A549 treated with CpdA at 1 μM for 4 hours (cell line): ENCODE data around the gene CIDEC. TPM values are rescaled to one million over a fixed set of nuclear protein-coding genes. Genes with fewer than 3 reads are reported as not detected.

Experiments used
- total RNA-seq: library from RNA; stranded (reverse); fragments of 200-300 nt; extraction: Qiagen RNA extraction; gene quantifications from 5 replicates; pipeline ENCODE4 v1.2.3, GENCODE V29; 2022; ENCODE audit warnings: low read depth

CIDEC gene, protein sequence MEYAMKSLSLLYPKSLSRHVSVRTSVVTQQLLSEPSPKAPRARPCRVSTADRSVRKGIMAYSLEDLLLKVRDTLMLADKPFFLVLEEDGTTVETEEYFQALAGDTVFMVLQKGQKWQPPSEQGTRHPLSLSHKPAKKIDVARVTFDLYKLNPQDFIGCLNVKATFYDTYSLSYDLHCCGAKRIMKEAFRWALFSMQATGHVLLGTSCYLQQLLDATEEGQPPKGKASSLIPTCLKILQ
- 1.6 to 3.0 TPM (median 2.6 TPM) in 5 replicates for total RNA-seq

DNA sequence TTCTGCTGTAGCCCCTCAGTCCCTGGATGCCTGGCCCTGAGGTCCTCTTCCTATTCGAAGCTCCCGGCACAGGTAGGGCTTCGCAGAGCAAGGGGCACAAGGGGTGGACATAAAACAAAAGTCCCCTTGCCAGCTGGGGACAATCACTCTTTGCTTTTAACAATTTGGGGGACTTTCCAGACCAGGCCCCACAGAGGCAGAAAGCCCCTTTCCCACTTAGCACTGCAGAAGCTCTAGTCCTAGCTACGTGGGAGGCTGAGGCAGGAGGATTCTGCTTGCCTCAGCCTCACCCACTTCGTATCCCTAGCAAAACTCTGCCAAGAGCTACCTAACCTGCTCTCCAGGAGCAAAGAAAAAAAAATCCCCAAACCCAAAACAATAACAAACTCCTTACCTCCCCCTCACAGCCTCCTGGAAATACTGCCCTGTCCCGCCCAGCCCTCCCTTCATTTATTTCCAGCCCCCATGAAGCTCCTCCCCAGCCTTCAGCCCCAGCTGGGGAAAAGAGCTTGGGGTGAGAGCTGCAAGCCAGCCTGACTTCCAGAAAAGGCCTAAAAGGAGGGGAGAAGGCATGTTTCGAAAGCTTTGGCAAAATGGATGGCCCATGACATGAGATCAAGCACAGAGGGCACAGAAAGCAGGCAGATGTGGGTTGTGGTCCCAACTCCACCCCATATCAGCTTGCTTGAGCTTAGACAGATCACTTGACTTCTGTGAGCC is at the start of gene CIDEC:
TSS of gene CIDEC (minus strand) at position 424 of the 720 bp plus-strand sequence. CDS start 1,767 bp downstream, outside the sequence.

DNA sequence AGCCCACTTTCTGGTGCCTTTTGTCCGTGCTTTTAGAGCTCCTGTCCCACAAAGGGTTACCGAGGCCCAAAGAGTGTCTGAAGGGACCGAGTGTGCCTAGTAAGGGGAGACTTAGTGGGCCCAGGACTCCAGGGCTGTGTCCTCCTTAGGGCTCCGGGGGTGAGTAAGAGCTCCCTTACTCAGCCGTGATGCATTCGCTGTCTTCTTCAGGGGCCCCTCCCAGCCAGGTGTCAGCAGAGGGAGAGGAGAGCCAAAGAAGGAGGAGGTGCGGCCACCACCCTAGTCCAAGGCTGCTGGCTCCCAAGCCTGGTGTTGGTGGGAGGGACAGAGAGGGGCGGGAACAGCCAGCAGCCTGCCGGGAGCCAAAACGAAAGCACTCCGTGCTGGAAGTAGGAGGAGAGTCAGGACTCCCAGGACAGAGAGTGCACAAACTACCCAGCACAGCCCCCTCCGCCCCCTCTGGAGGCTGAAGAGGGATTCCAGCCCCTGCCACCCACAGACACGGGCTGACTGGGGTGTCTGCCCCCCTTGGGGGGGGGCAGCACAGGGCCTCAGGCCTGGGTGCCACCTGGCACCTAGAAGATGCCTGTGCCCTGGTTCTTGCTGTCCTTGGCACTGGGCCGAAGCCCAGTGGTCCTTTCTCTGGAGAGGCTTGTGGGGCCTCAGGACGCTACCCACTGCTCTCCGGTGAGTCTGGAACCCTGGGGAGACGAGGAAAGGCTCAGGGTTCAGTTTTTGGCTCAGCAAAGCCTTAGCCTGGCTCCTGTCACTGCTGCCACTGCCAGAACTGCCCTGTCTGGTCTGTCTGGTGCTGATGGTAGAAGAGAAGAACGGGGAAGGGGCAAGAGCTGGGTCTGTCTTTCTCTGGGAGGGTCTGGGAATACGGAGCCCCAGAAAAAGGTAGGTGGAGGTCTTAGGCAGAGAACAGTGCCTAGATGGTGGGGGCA is 37.0 kb upstream of the CIDEC start, which contains the start of gene IL17RC:
TSS of gene IL17RC (plus strand) at position 365 of the 947 bp plus-strand sequence. CDS start at position 583, 218 bp downstream.

DNA sequence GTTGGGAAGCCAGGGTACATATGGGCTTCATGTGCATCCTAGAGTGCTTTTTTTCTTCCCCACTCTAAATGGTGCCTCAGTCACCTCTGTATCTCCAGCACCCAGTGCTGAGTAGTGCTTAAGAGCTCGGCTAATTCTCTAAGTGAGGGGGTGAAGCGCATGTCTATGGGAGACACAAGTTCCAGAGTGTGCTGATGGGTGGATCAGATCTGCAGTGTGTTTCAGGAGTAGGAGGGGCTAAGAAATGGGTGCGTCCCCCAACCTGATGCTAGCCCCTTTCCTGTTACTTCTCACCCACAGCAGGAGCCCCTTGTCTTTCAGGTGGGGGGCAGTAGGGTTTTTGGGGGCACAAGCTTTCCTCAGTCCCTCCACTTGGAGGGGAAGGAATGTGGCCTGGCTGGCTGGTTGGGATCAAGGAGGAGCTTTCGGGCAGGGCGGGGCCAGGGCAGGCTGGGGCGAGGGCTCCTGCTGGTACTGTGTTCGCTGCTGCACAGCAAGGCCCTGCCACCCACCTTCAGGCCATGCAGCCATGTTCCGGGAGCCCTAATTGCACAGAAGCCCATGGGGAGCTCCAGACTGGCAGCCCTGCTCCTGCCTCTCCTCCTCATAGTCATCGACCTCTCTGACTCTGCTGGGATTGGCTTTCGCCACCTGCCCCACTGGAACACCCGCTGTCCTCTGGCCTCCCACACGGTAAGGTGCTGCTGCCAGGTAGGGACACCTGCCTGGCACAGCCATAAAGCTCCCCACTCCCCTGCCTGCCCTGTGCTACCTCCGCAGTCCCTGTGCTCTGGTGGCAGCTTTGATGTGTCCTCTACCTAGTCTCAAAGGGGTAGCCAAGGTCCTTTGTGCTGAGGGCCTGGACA is 22.6 kb upstream of the CIDEC start, which contains the start of gene IL17RE:
TSS of gene IL17RE (plus strand) at position 477 of the 866 bp plus-strand sequence. CDS start at position 562, 85 bp downstream.

DNA sequence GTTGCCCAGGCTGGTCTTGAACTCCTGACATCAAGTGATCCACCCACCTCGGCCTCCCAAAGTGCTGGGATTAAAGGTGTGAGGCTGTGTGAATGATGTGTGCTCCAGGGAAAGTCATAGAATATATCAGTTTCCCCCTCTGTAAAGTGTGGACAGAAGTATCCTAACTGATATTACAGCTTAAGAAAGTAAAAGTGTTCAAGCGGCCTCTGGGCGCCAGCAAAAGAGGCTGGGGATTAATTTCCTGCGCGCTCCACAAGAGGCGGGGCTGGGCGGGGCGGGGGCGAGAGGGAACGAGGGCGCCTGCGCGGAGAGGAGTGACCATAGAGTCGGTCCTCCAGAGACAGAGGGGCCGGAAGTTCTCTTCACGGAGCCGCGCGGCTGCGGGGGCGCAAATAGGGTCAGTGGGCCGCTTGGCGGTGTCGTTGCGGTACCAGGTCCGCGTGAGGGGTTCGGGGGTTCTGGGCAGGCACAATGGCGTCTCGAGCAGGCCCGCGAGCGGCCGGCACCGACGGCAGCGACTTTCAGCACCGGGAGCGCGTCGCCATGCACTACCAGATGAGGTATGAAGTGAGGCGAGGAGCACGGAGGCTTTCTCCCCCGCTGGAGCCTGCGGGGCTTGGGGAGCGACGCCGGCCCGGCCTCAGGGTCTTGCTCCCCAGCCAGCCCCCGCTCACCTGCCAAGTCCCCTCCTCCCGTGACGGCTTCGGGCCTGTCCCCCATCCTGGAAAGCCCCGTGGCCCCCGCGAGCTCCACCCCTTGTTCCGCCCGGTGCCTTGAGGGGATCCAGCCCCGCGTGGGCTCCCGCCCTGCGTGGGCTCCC is 10.4 kb upstream of the CIDEC start, which contains the start of gene JAGN1:
TSS of gene JAGN1 (plus strand) at position 362 of the 823 bp plus-strand sequence. CDS start at position 475, 113 bp downstream.

DNA sequence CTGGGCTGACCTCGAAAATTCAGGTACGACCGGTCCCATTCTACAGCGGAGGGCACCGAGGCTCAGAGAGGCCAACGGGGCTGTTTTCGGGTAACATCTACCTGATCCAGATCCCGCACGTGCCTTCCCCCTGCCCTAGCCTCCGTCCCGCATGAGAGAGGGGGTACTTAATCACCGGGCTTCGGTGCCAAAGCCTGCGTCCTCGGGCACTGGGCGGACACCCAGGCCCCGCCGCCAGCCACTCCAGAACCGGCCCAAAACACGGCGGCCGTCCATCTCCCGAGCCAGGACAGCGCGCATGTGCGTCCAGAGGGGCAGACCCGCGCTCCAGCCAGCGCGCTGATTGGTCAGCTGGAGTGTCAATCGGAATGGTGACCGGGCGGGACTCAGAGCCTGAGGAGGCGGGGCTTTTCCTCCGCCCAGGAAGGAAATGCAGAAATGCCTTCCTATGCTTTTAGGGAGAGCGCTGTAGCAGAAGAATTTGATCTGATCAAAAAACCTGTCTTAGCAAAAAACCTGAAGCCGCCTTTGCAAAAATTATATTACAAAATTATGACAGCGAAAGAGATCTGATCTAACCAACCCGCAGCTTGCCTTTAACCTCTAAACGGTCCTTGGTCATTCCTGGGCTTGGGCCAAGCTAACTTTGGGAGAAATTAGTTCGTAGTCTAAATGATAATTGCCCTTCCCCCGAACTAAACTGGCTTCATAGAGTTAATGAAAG is 36.2 kb downstream of the CIDEC start, which contains the start of gene RPUSD3:
TSS of gene RPUSD3 (minus strand) at position 294 of the 724 bp plus-strand sequence. CDS start at position 276, 18 bp downstream.

Other genes with a start within 250 kb of the CIDEC start
- gene MTMR14, start 230.7 kb downstream of the CIDEC start, total RNA-seq = 26.4 to 30.7 TPM (median 28.7 TPM) in 5 replicates
- 0.13 to 0.41 TPM (median 0.23 TPM) in 4 of 5 replicates, not detected in the other for gene CPNE9, start 176.4 kb downstream of the CIDEC start, total RNA-seq
- gene BRPF1, start 148.5 kb downstream of the CIDEC start, total RNA-seq = 17.1 to 19.5 TPM (median 18.2 TPM) in 5 replicates
- 14.5 to 17.6 TPM (median 16.5 TPM) in 5 replicates for gene OGG1, start 130.3 kb downstream of the CIDEC start, total RNA-seq
- 13.6 to 17.6 TPM (median 16.7 TPM) in 5 replicates for gene CAMK1, start 110.3 kb downstream of the CIDEC start, total RNA-seq
- 53.3 to 59.8 TPM (median 58.6 TPM) in 5 replicates for gene TADA3, start 87.8 kb downstream of the CIDEC start, total RNA-seq
- gene ARPC4, start 87.2 kb downstream of the CIDEC start, total RNA-seq = 154 to 256 TPM (median 159 TPM) in 5 replicates
- 6.2 to 11.1 TPM (median 7.2 TPM) in 5 replicates for gene TTLL3, start 70.0 kb downstream of the CIDEC start, total RNA-seq
- 34.8 to 48.6 TPM (median 43.3 TPM) in 5 replicates for gene RPUSD3, start 36.2 kb downstream of the CIDEC start, total RNA-seq
- 50.9 to 72.3 TPM (median 67.1 TPM) in 5 replicates for gene JAGN1, start 10.4 kb upstream of the CIDEC start, total RNA-seq
- 0.87 to 1.3 TPM (median 1.0 TPM) in 5 replicates for gene IL17RE, start 22.6 kb upstream of the CIDEC start, total RNA-seq
- gene IL17RC, start 36.8 kb upstream of the CIDEC start, total RNA-seq = 12.1 to 14.7 TPM (median 13.1 TPM) in 5 replicates
- 10.8 to 13.6 TPM (median 12.8 TPM) in 5 replicates for gene CRELD1, start 53.6 kb upstream of the CIDEC start, total RNA-seq
- 0.72 to 1.5 TPM (median 1.4 TPM) in 5 replicates for gene PRRT3, start 72.2 kb upstream of the CIDEC start, total RNA-seq
- gene EMC3, start 106.6 kb upstream of the CIDEC start, total RNA-seq = 117 to 135 TPM (median 127 TPM) in 5 replicates
- 17.5 to 26.0 TPM (median 19.9 TPM) in 5 replicates for gene FANCD2, start 146.2 kb upstream of the CIDEC start, total RNA-seq
- gene FANCD2OS, start 228.0 kb upstream of the CIDEC start, total RNA-seq = not detected in 5 replicates
- gene BRK1, start 235.4 kb upstream of the CIDEC start, total RNA-seq = 169 to 187 TPM (median 179 TPM) in 5 replicates